Measurements from ENCODE around the gene ARHGAP35.
"Not testable (repeated sequence)": the region's sequence is repeated elsewhere in the genome, so short reads cannot be mapped to it uniquely, and the experiment has no call there.

ARHGAP35 gene

DNA sequence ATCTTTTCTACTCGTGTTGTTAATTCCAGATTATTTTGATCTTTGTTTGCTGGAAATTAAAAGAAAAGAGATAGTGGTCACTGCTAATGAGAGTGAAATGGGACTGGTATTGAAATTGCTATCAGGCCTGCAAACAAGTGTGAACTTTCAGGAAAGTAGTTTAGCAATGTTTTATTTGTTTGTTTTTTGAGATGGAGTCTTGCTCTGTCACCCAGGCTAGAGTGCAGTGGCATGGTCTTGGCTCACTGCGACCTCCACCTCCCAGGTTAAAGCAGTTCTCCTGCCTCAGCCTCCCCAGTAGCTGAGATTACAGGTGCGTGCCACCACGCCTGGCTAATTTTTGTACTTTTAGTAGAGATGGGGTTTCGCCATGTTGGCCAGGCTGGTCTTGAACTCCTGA is 10.4 kb downstream of the ARHGAP35 start:
- not testable (repeated sequence) for DNase-seq (ENCODE audit: low read depth in 2 of 2)

DNA sequence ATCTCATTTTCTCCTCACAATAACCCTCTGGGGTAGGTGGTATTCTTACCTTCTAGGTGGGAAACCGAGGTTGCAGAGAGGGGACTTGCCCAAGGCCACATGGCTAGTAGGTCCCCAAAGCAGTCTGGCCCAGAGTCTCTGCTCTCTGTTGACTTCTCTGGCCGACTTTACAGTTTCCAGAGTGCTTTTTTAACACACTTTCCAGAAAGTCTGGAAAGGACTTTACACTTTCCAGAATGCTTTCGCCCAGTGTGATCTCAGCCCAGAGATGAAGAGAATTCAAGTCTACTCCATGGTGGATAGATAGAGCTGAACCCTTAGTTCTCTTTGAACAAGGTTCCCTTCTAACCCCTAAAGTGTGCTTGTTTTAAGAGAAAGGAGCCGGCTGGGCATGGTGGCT is 12.2 kb downstream of the ARHGAP35 start:
- no peak for DNase-seq (ENCODE audit: low read depth in 2 of 2)

DNA sequence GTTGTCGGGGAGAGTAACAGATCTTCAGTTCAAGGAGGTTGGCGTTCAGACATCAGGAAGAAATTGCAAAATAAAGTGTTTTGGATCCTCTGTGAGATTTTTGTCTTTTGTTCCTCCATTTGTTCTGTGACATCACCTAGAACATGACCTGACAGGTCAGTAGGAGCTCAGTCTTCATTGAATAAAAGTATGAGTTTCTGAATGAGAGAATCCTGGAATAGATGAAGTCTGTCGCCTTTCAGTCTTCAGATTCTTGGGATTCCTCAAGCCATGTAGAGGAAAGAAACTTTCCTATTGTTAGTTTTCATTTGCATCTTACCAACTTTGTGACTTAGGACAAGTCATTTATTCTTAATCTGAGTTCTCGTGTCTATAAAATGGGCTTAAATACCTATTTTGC is 14.4 kb downstream of the ARHGAP35 start:
- DNase-seq (ENCODE audit: low read depth in 2 of 2): no peak

DNA sequence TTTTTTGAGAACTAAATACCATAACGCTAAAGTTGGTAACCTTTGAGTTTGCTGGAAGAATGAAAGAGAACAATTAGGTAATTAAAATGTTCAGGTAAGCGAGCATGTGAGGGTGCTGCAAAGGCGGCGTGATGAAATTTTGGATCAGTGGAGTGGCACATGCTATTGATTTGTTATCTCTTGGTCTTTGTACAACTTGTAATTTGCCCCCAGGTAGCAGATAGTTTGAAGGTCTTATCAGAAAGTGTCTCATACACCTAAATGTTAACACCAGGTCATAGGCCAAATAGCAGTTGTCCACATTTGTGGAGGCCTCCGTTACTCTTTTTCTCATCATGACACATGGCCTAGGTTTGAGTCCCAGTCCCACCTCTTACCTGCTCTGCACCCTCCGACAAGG is 14.9 kb downstream of the ARHGAP35 start:
- no peak for DNase-seq (ENCODE audit: low read depth in 2 of 2)

DNA sequence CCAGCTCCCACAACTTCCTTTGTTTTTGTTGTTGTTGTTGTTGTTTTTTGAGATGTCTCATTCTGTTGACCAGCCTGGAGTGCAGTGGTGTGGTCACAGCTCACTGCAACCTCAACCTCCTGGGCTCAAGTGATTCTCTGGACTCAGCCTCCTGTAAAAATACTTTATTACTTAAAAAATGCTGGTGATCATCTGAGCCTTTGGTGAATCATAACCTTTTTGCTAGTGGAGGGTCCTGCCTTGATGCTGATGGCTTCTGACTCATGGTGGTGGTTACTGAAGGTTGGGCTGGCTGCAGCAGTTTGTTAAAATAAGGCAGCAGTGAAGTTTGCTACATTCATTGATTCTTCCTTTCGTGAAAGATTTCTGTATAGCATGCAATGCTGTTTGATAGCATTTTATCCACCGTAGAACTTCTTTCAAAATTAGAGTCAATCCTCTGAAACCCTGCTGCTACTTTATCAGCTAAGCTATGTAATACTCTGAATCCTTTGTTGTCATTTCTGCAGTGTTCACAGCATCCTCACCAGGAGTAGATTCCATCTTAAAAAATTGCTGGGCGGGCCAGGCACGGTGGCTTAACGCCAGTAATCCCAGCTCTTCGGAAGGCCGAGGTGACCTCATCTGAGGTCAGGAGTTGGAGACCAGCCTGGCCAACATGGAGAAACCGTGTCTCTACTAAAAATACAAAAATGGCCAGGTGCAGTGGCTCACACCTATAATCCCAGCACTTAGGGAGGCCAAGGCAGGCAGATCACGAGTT is 18.0 kb downstream of the ARHGAP35 start:
- DNase-seq (ENCODE audit: low read depth in 2 of 2): no peak

DNA sequence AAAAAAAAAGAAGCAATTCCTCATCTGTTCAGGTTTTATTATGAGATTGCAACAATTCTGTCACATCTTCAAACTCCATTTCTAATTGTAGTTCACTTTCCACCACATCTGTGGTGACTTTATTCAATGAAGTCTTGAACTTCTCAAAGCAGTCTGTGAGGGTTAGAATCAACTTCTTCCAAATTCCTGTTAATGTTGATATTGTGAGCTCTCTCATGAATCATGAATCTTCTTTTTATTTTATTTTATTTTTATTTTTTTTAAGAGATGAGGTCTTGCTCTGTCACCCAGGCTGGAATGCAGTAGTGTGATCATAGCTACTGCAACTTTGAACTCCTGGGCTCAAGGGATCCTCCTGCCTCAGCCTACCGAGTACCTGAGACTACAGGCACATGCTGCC is 19.6 kb downstream of the ARHGAP35 start:
- no peak for DNase-seq (ENCODE audit: low read depth in 2 of 2)

DNA sequence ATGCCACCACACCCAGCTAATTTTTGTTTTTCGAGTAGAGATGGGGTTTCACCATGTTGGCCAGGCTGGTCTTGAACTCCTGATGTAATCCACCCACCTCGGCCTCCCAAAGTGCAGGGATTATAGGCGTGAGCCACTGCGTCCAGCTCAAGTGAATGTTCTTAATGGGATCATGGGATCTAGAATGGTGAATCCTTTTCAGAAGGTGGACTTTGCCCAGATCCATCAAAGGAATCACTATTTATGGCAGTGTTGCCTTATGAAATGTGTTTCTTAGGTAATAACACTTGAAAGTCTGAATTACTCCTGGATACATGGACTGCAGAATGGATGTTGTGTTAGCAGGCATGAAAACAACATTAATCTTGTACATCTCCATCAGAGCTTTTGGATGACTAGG is 20.3 kb downstream of the ARHGAP35 start:
- no peak for DNase-seq (ENCODE audit: low read depth in 2 of 2)

DNA sequence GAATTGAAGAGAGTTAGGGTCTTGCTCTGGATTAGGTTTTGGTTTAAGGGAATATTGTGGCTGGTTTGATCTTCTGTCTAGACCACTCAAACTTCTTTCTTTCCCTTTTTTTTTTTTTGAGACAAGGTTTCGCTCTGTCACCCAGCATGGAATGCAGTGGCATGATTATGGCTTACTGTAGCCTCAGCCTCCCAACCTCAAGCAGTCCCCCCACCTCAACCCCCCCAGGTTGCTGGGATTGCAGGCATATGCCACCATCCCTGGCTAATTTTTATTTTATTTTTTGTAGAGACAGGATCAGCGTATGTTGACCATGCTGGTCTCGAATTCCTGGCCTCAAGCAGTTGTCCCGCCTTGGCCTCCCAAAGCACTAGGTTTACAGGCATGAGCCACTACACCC is 21.2 kb downstream of the ARHGAP35 start:
- no peak for DNase-seq (ENCODE audit: low read depth in 2 of 2)

DNA sequence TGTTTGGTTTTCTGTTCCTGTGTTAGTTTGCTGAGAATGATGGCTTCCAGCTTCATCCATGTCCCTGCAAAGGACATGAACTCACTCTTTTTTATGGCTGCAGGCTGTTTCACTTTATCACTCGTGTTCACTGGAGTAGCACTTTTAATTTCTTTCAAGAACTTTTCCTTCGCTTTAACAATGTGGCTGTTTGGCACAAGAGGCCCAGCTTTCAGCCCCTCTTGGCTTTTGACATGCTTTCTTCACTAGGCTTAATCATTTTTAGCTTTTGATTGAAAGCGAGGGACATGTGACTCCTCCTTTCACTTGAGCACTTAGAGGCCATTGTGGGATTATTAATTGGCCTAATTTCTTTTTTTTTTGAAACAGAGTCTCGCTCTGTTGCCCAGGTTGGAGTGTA is 22.0 kb downstream of the ARHGAP35 start:
- not testable (repeated sequence) for DNase-seq (ENCODE audit: low read depth in 2 of 2)

DNA sequence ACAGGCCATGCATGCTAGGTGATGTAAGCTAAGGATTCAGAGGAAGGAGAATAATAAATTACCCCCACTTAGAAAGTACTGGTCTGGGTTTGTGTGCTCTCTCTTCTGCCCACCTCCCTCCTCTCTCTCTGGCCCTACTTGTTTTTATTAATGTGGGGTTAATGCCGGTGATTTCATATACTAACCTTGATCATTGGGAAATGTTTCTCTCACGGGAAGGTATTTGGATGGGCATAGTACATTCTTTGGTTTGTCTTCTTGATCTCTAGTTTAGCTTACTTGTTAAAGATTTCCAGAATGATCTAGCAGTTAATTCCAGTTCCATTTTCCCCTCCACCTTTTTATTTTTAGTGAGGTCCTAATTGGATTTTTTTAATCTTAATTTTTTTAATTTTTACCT is 24.6 kb downstream of the ARHGAP35 start:
- no peak for DNase-seq (ENCODE audit: low read depth in 2 of 2)

DNA sequence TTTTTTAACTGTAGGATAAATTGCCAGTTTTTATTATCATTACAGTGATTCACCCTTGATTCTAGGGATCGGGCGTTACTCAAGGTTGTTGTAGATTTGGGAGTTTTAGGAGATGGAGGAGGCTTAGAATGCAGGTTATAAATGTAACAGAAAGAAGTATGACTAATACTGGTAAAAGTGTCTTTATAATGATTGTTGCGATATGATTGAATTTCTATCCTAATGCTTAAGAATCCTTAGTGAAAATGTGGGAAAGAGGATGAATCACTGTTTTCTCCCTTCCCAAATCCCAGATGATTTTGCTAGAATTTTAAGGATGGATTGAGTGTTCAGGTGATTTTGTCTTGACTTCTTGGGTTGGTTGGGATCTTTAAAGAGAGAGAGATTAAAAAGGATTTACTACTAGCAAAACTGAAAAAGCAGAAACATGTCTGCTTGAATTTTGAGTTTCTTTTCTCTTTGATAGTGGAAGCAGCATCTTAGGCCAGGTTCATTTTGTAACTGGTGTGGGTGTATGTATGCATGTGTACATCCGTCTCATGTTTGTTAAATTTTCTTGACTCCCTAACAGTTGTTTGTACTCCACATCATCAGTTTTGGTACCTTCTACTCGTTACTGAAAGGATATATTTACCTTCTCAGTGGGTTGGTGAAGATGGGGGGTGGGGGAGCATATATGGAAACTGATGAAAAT is 25.9 kb downstream of the ARHGAP35 start:
- DNase-seq (ENCODE audit: low read depth in 2 of 2): no peak

DNA sequence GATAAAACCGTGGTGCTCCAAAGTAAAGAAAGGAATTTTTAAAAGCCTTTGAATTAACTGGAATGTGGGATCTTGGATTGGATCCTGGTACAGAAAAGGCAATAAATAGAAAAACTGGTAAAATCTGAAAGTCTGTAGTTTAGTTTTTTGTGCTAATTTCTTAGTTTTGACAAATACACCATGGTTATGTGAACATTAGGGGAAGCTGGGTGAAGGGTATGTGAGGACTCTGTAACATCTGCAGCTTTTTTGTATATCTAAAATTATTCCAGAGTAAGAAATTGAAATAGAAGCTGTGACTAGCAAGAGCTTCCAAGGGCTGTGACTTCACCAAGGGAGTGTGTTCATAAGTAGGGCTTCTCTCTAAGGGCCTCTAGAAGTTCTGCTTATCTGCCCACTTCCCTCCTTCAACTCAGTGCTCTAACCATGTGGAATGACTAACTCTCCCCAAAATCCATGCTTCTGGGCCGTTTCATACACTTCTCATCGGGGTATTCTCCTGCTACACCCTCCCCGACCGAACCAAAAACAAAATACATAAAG is 26.5 kb downstream of the ARHGAP35 start:
- no peak for DNase-seq (ENCODE audit: low read depth in 2 of 2)

DNA sequence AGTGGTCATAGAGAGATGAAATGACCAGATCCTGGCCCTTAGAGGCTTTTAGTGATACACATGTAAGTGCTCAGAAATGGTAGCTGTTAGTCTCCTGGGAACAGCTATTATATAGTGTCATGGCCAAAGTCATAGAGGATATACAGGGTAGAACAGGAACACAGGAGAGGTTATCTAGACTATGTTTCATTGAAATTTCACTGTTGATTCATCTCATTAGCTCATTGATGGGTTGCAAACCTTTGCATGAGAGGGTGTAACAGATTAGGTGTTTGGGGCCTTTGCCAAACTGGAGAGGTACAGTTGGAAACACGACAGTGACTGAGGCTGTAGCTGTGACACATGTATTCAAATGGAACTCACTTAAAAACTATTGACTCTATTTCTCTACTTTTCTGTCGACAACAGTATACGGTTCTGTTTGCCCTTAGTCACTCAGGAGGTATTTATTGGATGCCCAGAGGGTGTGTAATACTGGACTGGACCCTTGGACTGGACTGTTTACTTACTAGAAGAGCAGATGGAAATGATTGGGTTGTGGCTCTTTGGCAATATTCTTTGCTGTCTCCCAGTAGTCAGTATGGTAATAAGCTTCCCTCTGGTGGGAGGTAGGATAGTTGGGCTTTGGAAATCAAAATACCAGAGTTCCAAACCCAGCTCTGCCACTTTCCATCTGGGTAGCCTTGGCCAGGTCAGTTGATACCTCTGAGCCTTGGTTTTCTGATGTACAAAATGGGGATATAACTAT is 29.8 kb downstream of the ARHGAP35 start:
- DNase-seq (ENCODE audit: low read depth in 2 of 2): no peak

DNA sequence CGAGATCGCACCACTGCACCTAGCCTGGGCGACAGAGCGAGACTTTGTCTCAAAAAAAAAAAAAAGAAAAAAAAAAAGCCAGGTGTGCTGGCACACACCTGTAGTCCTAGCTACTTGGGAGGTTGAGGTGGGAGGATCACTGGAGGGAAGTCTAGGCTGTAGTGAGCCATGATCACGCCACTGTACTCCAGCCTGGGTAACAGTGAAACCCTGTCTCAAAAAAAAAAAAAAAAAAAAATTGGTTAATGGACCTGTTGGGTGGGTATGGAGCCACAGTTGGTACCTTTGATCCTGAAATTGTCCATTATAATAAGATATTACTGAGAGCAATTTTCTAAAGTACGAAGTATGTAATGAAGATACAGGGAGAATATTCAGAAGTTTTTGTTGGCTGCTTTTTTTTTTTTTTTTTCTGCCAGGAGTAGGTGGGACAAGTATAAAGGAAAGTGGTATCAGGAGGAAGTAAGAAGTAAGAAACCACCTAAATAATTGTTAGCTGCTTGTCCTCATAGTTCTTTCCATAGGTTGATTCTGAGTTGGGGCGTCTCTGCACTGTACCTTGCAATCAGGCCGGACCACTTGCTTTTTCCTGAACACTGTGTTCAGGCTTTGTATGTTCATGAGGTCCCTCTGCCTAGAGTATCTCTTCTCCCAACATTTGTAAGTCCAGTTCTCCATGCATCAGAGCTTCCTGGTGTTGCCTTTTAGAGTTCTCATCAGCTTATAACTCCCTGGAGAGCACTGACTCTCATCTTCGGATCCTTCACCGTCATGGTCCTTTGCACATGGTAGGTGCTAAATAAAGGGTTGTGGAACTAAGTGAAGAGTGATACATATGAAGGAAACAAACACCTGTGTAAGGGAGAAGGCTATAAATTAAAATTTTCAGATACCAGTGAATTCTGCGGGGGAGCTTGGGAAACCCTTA is 31.7 kb downstream of the ARHGAP35 start:
- no peak for DNase-seq (ENCODE audit: low read depth in 2 of 2)

DNA sequence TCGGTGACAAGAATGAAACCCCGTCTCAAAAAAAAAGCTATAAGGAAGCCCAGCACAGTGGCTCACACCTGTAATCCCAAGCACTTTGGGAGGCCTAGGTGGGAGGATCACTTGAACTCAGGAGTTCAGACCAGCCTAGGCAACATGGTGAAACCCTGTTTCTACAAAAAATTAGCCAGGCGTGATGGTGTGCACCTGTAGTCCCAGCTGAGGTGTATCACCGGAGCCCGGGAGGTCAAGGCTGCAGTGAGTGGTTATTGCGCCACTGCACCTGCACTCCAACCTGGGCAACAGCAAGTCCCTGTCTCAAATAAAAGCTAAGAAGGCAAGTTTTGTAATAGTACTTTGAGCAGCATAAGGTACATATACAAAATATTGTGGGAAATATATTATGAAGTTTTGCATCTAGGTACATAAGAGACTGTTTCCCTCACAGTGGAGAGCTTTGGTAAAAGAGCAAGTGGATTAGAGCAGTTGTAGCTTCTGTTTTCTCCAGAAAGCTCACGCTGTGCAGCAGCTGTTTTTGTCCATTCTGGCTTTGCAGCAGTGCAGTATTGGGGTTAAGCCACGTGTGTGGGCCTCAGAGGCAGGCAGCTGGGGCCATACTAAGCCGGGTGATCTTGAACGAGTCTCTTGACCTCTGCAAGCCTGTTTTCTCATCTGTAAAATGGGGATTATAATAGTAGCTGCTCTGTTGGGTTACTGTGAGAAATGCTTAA is 35.4 kb downstream of the ARHGAP35 start:
- DNase-seq (ENCODE audit: low read depth in 2 of 2): no peak

DNA sequence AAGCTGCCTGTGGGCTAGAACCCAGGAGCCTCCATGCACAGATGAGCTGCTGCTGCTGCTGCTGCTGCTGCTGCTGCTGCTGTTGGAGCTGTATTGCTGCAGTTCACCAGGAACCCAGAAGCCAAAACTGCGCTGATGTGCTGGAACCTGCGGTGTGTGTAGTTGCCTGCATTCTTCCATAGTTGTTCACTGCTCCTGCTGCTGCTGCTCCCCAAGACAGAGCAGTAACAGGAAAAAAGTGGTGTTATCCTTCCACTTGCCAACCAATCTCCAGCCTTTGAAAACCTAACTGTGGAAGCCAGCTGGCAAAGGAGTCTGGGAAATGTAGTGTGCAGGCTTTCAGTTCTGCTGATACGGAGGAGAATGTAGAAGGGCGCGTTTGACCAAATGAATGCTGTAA is 37.9 kb downstream of the ARHGAP35 start:
- no peak for DNase-seq (ENCODE audit: low read depth in 2 of 2)

DNA sequence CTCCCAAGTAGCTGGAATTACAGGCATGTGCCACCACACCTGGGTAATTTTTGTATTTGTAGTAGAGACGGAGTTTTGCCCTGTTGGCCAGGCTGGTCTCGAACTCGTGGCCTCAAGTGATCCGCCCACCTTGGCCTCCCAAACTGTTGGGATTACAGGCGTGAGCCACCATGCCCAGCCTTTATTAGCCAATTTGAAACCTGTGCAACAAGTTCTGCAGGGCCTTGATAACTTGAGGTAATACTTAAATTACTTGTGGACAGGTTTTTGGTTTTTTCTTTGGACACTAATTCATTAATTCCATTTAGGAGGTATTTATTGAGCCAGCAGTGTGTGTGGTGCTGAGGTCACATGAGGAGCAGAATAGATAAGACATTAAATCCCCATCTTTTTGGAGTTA is 39.5 kb downstream of the ARHGAP35 start:
- no peak for DNase-seq (ENCODE audit: low read depth in 2 of 2)

DNA sequence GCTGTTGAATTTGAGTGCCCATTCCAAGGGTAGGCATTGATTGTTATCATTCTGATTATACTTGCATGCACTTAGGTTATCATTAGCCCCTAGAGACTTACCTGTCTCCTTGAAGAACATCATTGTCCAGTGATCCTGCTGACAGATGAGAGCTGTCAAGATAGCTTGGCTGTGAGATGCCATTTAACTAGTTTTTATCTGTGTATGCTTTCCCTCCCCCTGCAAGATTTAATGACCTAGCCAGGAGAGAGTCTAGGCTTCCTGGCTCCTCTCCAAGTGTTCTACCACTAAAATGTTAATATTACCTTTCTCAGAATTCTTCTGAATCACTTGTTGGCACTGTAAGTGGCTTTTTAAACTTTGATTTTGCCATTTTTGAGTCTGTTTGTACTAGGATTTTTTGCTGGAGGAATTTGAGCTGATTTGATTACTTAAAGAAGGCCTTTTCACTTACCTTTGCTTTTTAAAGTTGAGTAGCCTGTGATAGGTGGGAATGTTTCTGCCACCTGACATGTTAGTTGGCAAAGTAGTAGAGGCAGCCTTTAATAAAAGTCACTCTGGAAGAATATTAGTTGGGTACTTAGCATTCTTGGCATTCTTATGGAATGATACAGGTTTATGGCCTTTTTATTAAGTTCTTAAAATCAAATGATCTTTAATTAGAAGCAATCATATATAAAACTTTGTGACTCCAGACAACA is 41.1 kb downstream of the ARHGAP35 start:
- DNase-seq (ENCODE audit: low read depth in 2 of 2): no peak

DNA sequence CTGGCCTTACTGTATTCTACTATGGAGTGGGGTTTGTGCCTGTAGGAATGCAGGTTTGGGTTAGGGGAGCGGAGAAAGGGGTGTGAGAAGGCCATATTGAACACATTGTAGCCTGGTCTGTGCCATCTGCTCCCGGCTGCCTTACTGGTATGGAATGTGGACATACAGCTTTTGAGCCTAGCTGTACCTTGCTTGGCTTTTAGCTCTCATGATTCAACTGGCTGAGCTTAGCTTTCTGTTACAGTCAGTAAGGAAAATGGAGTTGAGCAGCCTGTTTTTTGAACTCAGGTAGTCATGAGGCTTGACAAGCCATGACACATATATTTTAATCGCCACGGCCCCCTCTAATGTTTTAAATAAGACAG is 41.6 kb downstream of the ARHGAP35 start:
- no peak for DNase-seq (ENCODE audit: low read depth in 2 of 2)

DNA sequence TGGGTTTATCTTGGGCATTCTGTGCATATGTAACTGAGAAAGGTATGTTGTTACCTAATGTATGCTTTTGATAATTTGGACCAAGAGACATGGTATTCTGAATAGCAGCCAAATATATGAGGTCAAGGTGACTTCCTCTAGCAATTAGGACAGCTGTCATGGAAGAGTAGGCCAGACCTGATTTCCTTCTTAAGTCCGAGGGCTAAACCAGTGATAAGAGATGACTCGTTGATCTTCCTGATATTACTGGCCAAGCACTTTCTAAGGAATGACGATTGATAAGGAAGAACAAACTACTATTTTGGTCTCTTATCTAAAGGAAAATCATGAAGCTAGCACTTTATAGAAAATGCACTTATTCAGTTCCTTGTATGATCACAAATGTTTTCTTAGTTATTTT is 42.7 kb downstream of the ARHGAP35 start:
- no peak for DNase-seq (ENCODE audit: low read depth in 2 of 2)
